Chondrocyte (in vitro differentiated cells): ENCODE measurements around the gene GRAMD1B. TPM values are rescaled to one million over a fixed set of nuclear protein-coding genes. Genes with fewer than 3 reads are reported as not detected.

Experiments
- DNase-seq: peaks from one replicate; pipeline ENCODE4 v3.0.0; 2021; ENCODE audit warnings: mixed read lengths, low spot score
- H3K27ac Mint-ChIP-seq: one replicate; pipeline ENCODE4 v1.8.0; 2021; ENCODE audit warnings: mild to moderate bottlenecking, moderate library complexity, mixed read lengths; ENCODE audit not compliant: unreplicated experiment
- H3K27me3 Mint-ChIP-seq: 2 replicates; pipeline ENCODE4 v1.8.0; 2021; ENCODE audit warnings: low read depth, mixed read lengths
- H3K36me3 Mint-ChIP-seq: 2 replicates; pipeline ENCODE4 v1.8.0; 2021; ENCODE audit warnings: low read depth, mixed read lengths
- H3K4me1 Mint-ChIP-seq: 2 replicates; pipeline ENCODE4 v1.8.0; 2021; ENCODE audit warnings: low read depth, mild to moderate bottlenecking, mixed read lengths
- H3K4me3 Mint-ChIP-seq: one replicate; pipeline ENCODE4 v1.8.0; 2021; ENCODE audit warnings: mild to moderate bottlenecking, moderate library complexity, mixed read lengths; ENCODE audit not compliant: unreplicated experiment
- H3K9me3 Mint-ChIP-seq: 2 replicates; pipeline ENCODE4 v1.8.0; 2021; ENCODE audit warnings: low read depth, mixed read lengths
- total RNA-seq: library from RNA; stranded (reverse); gene quantifications from 3 replicates; pipeline ENCODE4 v1.2.1, GENCODE V29; 2021
- TF ChIP-seq, protein P1 (sequence below): fragments of 200-600 bp; sonication (generic); IDR thresholded peaks from 2 replicates; pipeline ENCODE4 v1.5.0; 2021; ENCODE audit warnings: antibody characterized with exemption, mild to moderate bottlenecking, moderate library complexity

Gene GRAMD1B
- total RNA-seq, 1 donor from 2014 or later = 0.99 TPM

DNA sequence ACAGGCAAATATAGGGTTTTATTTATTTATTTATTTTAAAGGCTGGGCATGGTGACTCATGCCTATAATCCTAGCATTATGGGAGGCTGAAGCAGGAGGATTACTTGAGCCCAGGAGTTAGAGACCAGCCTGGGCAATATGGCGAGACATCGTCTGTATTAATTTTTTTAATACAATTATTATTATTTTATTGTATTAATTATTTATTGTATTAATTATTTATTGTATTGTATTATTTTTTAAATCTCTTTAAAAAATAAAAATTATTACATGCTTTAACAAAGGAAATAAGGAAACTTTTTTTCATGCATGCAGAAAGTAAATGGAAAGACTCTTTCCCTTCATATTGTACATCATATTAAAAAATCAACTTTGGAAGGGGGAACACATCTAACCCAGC is 220.8 kb downstream of the GRAMD1B start:
- TF ChIP-seq, protein P1, sequence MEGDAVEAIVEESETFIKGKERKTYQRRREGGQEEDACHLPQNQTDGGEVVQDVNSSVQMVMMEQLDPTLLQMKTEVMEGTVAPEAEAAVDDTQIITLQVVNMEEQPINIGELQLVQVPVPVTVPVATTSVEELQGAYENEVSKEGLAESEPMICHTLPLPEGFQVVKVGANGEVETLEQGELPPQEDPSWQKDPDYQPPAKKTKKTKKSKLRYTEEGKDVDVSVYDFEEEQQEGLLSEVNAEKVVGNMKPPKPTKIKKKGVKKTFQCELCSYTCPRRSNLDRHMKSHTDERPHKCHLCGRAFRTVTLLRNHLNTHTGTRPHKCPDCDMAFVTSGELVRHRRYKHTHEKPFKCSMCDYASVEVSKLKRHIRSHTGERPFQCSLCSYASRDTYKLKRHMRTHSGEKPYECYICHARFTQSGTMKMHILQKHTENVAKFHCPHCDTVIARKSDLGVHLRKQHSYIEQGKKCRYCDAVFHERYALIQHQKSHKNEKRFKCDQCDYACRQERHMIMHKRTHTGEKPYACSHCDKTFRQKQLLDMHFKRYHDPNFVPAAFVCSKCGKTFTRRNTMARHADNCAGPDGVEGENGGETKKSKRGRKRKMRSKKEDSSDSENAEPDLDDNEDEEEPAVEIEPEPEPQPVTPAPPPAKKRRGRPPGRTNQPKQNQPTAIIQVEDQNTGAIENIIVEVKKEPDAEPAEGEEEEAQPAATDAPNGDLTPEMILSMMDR = no peak
- Mint-ChIP-seq H3K27ac (no peak overlapping the region), H3K9me3 (no peaks in the 10 kb centered on the region), H3K4me1 (peaks cover 5% of the 10 kb centered on the region), H3K4me3 (no peak overlapping the region), H3K27me3 (peaks cover 28% of the 10 kb centered on the region), H3K36me3 (no peaks in the 10 kb centered on the region)
- DNase-seq = no peak

DNA sequence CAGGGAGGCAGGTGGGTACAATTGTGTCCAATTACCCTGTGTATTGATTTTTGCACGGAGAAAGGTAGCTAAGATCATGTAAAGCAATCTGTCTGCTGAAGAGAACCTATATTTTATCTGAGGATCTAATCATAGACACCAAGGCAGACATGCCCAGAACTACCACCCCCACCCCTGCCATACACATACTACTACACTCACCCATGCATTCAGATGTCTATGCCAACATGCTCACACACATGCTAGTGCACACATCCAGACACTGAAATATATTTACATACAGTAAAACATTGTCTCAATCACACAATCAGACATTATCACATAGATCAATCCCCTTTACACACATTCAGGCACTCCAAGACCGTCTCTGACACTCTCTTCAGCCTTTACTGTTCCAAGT is 222.5 kb downstream of the GRAMD1B start:
- H3K27me3 Mint-ChIP-seq = peaks cover 26% of the 10 kb centered on the region
- DNase-seq = no peak

GRCh38 chr11:123653483-123653826 is 223.4 kb downstream of the GRAMD1B start:
- no peak for DNase-seq
- Mint-ChIP-seq H3K4me1 (peaks cover 5% of the 10 kb centered on the region), H3K36me3 (no peaks in the 10 kb centered on the region), H3K9me3 (no peaks in the 10 kb centered on the region), H3K4me3 (peak overlapping the region; percentile 76), H3K27ac (no peak overlapping the region), H3K27me3 (peaks cover 32% of the 10 kb centered on the region)
- TF ChIP-seq, protein P1 = no peak

More for the DNA sequence above, 222.5 kb downstream of the GRAMD1B start:
- Mint-ChIP-seq H3K36me3 (no peaks in the 10 kb centered on the region), H3K4me3 (no peak overlapping the region), H3K4me1 (peaks cover 5% of the 10 kb centered on the region), H3K9me3 (no peaks in the 10 kb centered on the region), H3K27ac (no peak overlapping the region)
- TF ChIP-seq, protein P1 = no peak

DNA sequence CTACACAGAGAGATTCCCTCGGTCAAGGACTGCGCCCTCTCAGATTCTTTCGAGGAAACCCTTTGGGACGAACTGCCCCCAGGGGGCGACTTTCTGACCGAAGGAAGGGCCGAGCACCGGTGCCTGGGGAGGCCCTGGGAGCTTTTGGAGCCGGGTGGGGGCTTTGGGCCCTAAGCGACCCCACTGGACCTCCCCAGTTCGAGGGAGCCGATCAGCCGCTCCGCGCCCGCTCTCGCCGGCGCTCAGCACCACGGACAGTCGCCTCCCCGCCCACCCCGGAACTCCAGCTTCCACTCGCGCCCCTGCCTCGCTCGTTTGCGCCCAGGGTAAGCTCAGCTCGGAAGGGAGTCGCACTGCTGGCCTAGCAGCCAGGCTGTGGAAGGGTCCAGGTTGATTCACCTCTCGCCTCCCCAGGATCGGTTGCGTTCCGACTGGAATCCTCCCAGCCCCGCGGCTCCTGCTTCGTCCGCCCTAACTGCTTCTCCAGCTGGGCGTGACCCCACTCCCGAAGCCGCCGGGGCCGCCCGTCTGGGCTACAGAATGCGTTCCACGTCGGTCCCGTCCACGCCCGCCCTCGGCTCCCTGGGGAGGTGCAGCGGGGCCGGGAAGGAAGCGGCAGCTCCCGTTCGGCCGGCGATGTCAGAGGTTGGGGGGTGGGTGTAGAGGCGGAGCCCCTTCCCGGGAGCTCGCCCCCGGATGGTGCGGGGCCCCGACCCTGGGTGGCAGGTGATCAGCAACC is 223.9 kb downstream of the GRAMD1B start:
- Mint-ChIP-seq H3K4me1 (peaks cover 5% of the 10 kb centered on the region), H3K9me3 (no peaks in the 10 kb centered on the region), H3K4me3 (peak overlapping the region; percentile 76), H3K27me3 (peaks cover 37% of the 10 kb centered on the region), H3K27ac (no peak overlapping the region), H3K36me3 (no peaks in the 10 kb centered on the region)
- DNase-seq = no peak
- TF ChIP-seq, protein P1 = peak; percentile 41

GRCh38 chr11:123654566-123655081 is 224.6 kb downstream of the GRAMD1B start, which contains the start of gene SCN3B:
Gene SCN3B, minus strand, starts transcription at chr11:123654624. Its CDS starts 823 bp downstream, at chr11:123653801.
- DNase-seq = no peak
- Mint-ChIP-seq H3K27me3 (peaks cover 42% of the 10 kb centered on the region), H3K27ac (no peak within 1 kb of the TSS)

More at GRCh38 chr11:123654566-123655081, 224.6 kb downstream of the GRAMD1B start, which contains the start of gene SCN3B:
- Mint-ChIP-seq H3K9me3 (no peaks in the 10 kb centered on the region), H3K4me1 (peaks cover 5% of the 10 kb centered on the region), H3K4me3 (peak within 1 kb of the TSS; percentile 76), H3K36me3 (no peaks in the 10 kb centered on the region)
- TF ChIP-seq, protein P1 = no peak
